B cell (primary cell): Measurements from ENCODE around the gene TIMM10. TPM values are rescaled to one million over a fixed set of nuclear protein-coding genes. Genes with fewer than 3 reads are reported as not detected.

Experiments
- ATAC-seq: fragments of 200-7000 bp; cut with Tn5 transposase; one replicate; pipeline ENCODE4 v1.10.0; 2021; ENCODE audit warnings: low read depth, mild to moderate bottlenecking, moderate number of reproducible peaks, moderate library complexity
- CTCF ChIA-PET: fragments of 350-600 bp; sonication (Branson Sonifier 250); formaldehyde crosslinking; loops from one replicate; lab custom pipeline; 2021; ENCODE audit warnings: antibody characterized with exemption, inconsistent platforms; lab: Charles Lee
- POLR2A ChIA-PET: fragments of 350-600 bp; sonication (Branson Sonifier 250); formaldehyde crosslinking; loops from one replicate; lab custom pipeline; 2021; ENCODE audit warnings: antibody characterized with exemption; lab: Charles Lee
- DNase-seq: peaks from one replicate; pipeline ENCODE4 v3.0.0; 2013
- H2AFZ ChIP-seq: 2 replicates; pipeline ENCODE4 v1.6.1; 2012; ENCODE audit warnings: mild to moderate bottlenecking, low read depth, low read length; ENCODE audit not compliant: insufficient read depth, poor library complexity, severe bottlenecking
- H3K27ac ChIP-seq, 2 donors: 1 replicate in 1 of 2; 2 replicates in 1 of 2; pipeline ENCODE4 v1.5.1; 2012 to 2013; ENCODE audit warnings: low read length in 2 of 2, mild to moderate bottlenecking in 2 of 2, moderate library complexity in 1 of 2
- H3K27me3 ChIP-seq, 4 experiments: fragments of 200-600 bp in 1 of 4; sonication (generic) in 1 of 4; replicated peaks in 1 of 4; 1 replicate in 2 of 4; 2 replicates in 2 of 4; pipeline versions ENCODE4 v1.6.1 to v1.7.0; 2013 to 2016; ENCODE audit warnings: low read length in 3 of 4, mild to moderate bottlenecking in 2 of 4, mixed read lengths in 1 of 4, moderate library complexity in 1 of 4; ENCODE audit not compliant: insufficient read depth in 4 of 4, control insufficient read depth in 3 of 4; ENCODE audit errors: control extremely low read depth in 1 of 4
- H3K36me3 ChIP-seq, 2 experiments: replicated peaks in 1 of 2; 1 replicate in 1 of 2; 2 replicates in 1 of 2; pipeline versions ENCODE4 v1.6.1 to v1.7.1; 2013; ENCODE audit warnings: low read length in 1 of 2; ENCODE audit not compliant: insufficient read depth in 2 of 2, control insufficient read depth in 1 of 2; ENCODE audit errors: control extremely low read depth in 1 of 2, extremely low read depth in 1 of 2
- H3K4me1 ChIP-seq, 2 donors: fragments of 200-600 bp in 1 of 2; sonication (generic) in 1 of 2; 1 replicate in 1 of 2; 2 replicates in 1 of 2; pipeline versions ENCODE4 v1.5.1 to v1.6.1; 2013 to 2017; ENCODE audit warnings: low read length in 2 of 2; ENCODE audit not compliant: control insufficient read depth in 2 of 2, insufficient read depth in 2 of 2
- H3K4me2 ChIP-seq: replicated peaks from 2 replicates; pipeline ENCODE3; 2012; ENCODE audit warnings: mild to moderate bottlenecking, low read depth, low read length; ENCODE audit not compliant: poor library complexity, severe bottlenecking
- H3K4me3 ChIP-seq, 5 experiments: fragments of 200-600 bp in 1 of 5; sonication (generic) in 1 of 5; 1 replicate in 3 of 5; 2 replicates in 2 of 5; pipeline versions ENCODE4 v1.5.1 to v1.7.0; 2011 to 2016; ENCODE audit warnings: low read length in 4 of 5, mild to moderate bottlenecking in 4 of 5, low read depth in 2 of 5, control low read depth in 1 of 5, moderate library complexity in 1 of 5; ENCODE audit not compliant: insufficient read depth in 1 of 5; ENCODE audit errors: control extremely low read depth in 1 of 5, extremely low read depth in 1 of 5
- H3K79me2 ChIP-seq: fragments of 200-600 bp; sonication (generic); one replicate; pipeline ENCODE4 v1.6.0; 2016; ENCODE audit warnings: low read length; ENCODE audit not compliant: control insufficient read depth, insufficient read depth
- H3K9ac ChIP-seq: fragments of 200-600 bp; sonication (generic); 2 replicates; pipeline ENCODE4 v1.6.1; 2017; ENCODE audit warnings: mild to moderate bottlenecking, low read length, moderate library complexity
- H3K9me3 ChIP-seq, 3 donors: one replicate each; pipeline versions ENCODE4 v1.6.1 to v1.7.1; 2013; ENCODE audit warnings: low read length in 2 of 3; ENCODE audit not compliant: control insufficient read depth in 2 of 3, insufficient read depth in 1 of 3; ENCODE audit errors: control extremely low read depth in 1 of 3
- H4K20me1 ChIP-seq: 2 replicates; pipeline ENCODE4 v1.6.0; 2012; ENCODE audit warnings: mild to moderate bottlenecking, low read length; ENCODE audit not compliant: insufficient read depth, control insufficient read depth, poor library complexity, severe bottlenecking
- H3K27ac Mint-ChIP-seq: one replicate; pipeline ENCODE4 v1.8.0; 2021; ENCODE audit warnings: mixed read lengths
- H3K27me3 Mint-ChIP-seq: one replicate; pipeline ENCODE4 v1.8.0; 2021; ENCODE audit warnings: mixed read lengths
- H3K4me1 Mint-ChIP-seq: one replicate; pipeline ENCODE4 v1.8.0; 2021; ENCODE audit warnings: mixed read lengths
- H3K4me3 Mint-ChIP-seq: one replicate; pipeline ENCODE4 v1.8.0; 2021; ENCODE audit warnings: mixed read lengths
- H3K9me3 Mint-ChIP-seq: one replicate; pipeline ENCODE4 v1.8.0; 2022; ENCODE audit warnings: mixed read lengths; ENCODE audit not compliant: insufficient read depth
- EZH2 ChIP-seq: IDR thresholded peaks from 2 replicates; pipeline ENCODE4 v1.6.1; 2012; ENCODE audit warnings: borderline replicate concordance, low read depth, mild to moderate bottlenecking, moderate library complexity, low read length; ENCODE audit not compliant: insufficient read depth, poor library complexity, severe bottlenecking
- WGBS: methylation state at CpG from one replicate; pipeline ENCODE4 v1.1.5; 2013; ENCODE audit warnings: missing lambda C conversion rate; ENCODE audit not compliant: insufficient coverage; 5-methylcytosine and 5-hydroxymethylcytosine counted together
- intact Hi-C: fragments of 100-400 bp; cut with micrococcal nuclease; formaldehyde crosslinking; loops from one replicate; pipeline ENCODE4 v1.10.0; 2022
- polyA plus RNA-seq: library from polyadenylated mRNA; depleted of rRNA; stranded (reverse); fragments of >200 nt; gene quantifications from 2 replicates; pipeline ENCODE4 v1.2.3, GENCODE V29; 2012
- total RNA-seq, 2 donors: library from RNA; stranded (reverse); fragments of 120-200 nt in 1 of 2; gene quantifications; 1 replicate in 1 of 2; 2 replicates in 1 of 2; pipeline versions ENCODE4 v1.2.3 to v1.2.4, GENCODE V29; 2013 to 2022
- TF ChIP-seq, protein P1 (sequence below): fragments of 200-600 bp; IDR thresholded peaks from one replicate; pipeline ENCODE4 v1.8.0; 2022; ENCODE audit warnings: antibody characterized with exemption, mild to moderate bottlenecking

The TIMM10 gene
- total and polyA plus RNA-seq, 2 donors (not counting 1 experiment from before 2014, with no cell fraction given): 36.5 to 39.6 TPM

DNA sequence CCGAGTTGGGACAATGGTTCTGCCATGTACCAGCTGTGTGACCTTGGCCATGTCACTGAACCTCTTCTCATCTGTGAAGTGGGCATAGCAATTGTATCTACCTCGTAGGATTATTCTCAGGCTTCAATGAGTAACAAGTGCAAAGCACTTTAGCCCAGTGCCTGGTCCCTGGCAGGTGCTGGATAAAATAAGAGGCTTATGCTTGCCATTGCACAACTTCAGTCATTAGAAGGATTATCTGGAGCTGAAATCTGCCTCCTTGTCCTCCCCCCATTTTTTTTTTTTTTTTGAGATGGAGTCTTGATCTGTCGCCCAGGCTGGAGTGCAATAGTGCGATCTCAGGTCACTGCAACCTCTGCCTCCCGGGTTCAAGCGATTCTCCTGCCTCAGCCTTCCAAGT, 14.0 kb upstream of the TIMM10 start:
- Mint-ChIP-seq H3K27ac (no peak overlapping the region), H3K4me1 (peaks cover 15% of the 10 kb centered on the region), H3K27me3 (no peaks in the 10 kb centered on the region), H3K4me3 (no peak overlapping the region), H3K9me3 (no peaks in the 10 kb centered on the region)
- peaks cover 0 to 3% of the 10 kb centered on the region in 2 experiments for H3K36me3 ChIP-seq
- no peak overlapping the region for H3K4me2 ChIP-seq
- H3K9ac ChIP-seq: no peak overlapping the region
- H3K4me3 ChIP-seq: no peak overlapping the region
- H2AFZ ChIP-seq: no peak overlapping the region
- H3K27ac ChIP-seq: no peak overlapping the region
- ATAC-seq (no peak), DNase-seq (no peak)
- no peaks in the 10 kb centered on the region for H3K79me2 ChIP-seq
- intact Hi-C loops: no loop called here
- peaks cover 11 to 16% of the 10 kb centered on the region in 2 donors for H3K4me1 ChIP-seq
- POLR2A ChIA-PET: no interaction called here
- TF ChIP-seq, protein P1, sequence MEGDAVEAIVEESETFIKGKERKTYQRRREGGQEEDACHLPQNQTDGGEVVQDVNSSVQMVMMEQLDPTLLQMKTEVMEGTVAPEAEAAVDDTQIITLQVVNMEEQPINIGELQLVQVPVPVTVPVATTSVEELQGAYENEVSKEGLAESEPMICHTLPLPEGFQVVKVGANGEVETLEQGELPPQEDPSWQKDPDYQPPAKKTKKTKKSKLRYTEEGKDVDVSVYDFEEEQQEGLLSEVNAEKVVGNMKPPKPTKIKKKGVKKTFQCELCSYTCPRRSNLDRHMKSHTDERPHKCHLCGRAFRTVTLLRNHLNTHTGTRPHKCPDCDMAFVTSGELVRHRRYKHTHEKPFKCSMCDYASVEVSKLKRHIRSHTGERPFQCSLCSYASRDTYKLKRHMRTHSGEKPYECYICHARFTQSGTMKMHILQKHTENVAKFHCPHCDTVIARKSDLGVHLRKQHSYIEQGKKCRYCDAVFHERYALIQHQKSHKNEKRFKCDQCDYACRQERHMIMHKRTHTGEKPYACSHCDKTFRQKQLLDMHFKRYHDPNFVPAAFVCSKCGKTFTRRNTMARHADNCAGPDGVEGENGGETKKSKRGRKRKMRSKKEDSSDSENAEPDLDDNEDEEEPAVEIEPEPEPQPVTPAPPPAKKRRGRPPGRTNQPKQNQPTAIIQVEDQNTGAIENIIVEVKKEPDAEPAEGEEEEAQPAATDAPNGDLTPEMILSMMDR: no peak
- TF ChIP-seq EZH2: no peak
- H4K20me1 ChIP-seq: no peaks in the 10 kb centered on the region
- no peaks in the 10 kb centered on the region for H3K27me3 ChIP-seq
- CTCF ChIA-PET: interaction anchor here (1.2 to 1.5 kb wide), 2 partner anchors 51 to 118 kb away, joined by 3 read pairs; no protein-coding TSS in a partner anchor
- WGBS: 98% methylated on average over 6 of the region's 6 CpGs
- H3K9me3 ChIP-seq: no peaks in the 10 kb centered on the region

DNA sequence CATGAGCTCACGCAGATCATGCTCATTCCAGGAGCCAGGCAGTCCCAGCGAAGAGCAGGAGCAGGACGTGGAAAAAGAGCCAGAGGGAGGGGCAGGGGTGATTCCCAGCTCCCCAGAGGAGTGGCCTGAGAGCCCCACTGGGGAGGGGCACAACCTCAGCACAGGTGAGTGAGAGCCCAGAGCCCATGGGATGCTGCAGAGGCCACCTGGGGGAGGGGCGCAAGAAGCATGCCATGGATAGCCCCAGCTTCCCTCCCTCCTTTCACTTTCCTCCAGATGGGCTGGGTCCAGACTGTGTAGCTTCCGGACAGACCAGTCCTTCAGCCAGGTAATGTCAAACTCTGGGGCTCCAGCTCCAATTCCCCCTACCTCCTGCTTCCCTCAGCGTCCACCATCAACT, 13.0 kb upstream of the TIMM10 start:
- CTCF ChIA-PET: interaction anchor here (0.6 to 1.5 kb wide), 3 partner anchors 23 to 117 kb away, joined by 3 read pairs; no protein-coding TSS in a partner anchor
- ATAC-seq: no peak

More for the DNA sequence above, 13.0 kb upstream of the TIMM10 start:
- H3K9me3 Mint-ChIP-seq: no peaks in the 10 kb centered on the region
- Histone ChIP-seq H3K36me3 (no peaks in the 10 kb centered on the region), H3K79me2 (no peaks in the 10 kb centered on the region), H3K4me1 (peaks cover 11 to 16% of the 10 kb centered on the region in 2 donors), H3K27ac (no peak overlapping the region), H2AFZ (no peak overlapping the region), H3K9ac (no peak overlapping the region), H3K9me3 (no peaks in the 10 kb centered on the region), H3K4me2 (no peak overlapping the region), H4K20me1 (no peaks in the 10 kb centered on the region), H3K27me3 (no peaks in the 10 kb centered on the region), H3K4me3 (no peak overlapping the region)
- H3K4me3 Mint-ChIP-seq: no peak overlapping the region
- peaks cover 14% of the 10 kb centered on the region for H3K4me1 Mint-ChIP-seq
- peak overlapping the region; percentile 15 for H3K27ac Mint-ChIP-seq
- POLR2A ChIA-PET: no interaction called here
- no peak for TF ChIP-seq EZH2
- TF ChIP-seq, protein P1: no peak
- 97% methylated on average over 6 of the region's 6 CpGs for WGBS
- intact Hi-C loops: no loop called here
- DNase-seq: no peak
- H3K27me3 Mint-ChIP-seq: no peaks in the 10 kb centered on the region
